GM23338 (cell line): ENCODE results near the gene EYS.

Experiments used
- CREB1 ChIP-seq: fragments of 250-450 bp; sonication (Bioruptor Pico); IDR thresholded peaks from 2 replicates; pipeline ENCODE4 v1.5.0; 2020; ENCODE audit warnings: low read depth, mild to moderate bottlenecking, moderate library complexity
- CTCF ChIP-seq, 2 experiments: fragments of 200-600 bp in 1 of 2; sonication (generic) in 1 of 2; conservative IDR thresholded peaks; 2 replicates each; pipeline versions ENCODE4 v1.5.1 to v1.6.1; 2016 to 2017; ENCODE audit warnings: antibody characterized with exemption in 2 of 2, low read depth in 2 of 2, mild to moderate bottlenecking in 2 of 2, moderate library complexity in 1 of 2
- EZH2 ChIP-seq: fragments of 200-600 bp; sonication (generic); IDR thresholded peaks from one replicate; pipeline ENCODE4 v1.8.0; 2017; ENCODE audit warnings: antibody characterized with exemption, mild to moderate bottlenecking, low read depth; ENCODE audit not compliant: unreplicated experiment
- EZH2phosphoT487 ChIP-seq: fragments of 200-600 bp; sonication (generic); IDR thresholded peaks from one replicate; pipeline ENCODE4 v1.8.1; 2018; ENCODE audit warnings: antibody characterized with exemption; ENCODE audit not compliant: unreplicated experiment
- JUNB ChIP-seq: IDR thresholded peaks from one replicate; pipeline ENCODE4 v1.6.1; 2016; ENCODE audit warnings: antibody characterized with exemption; ENCODE audit not compliant: unreplicated experiment
- NANOG ChIP-seq: IDR thresholded peaks from 2 replicates; pipeline ENCODE4 v1.6.1; 2016; ENCODE audit warnings: antibody characterized with exemption, borderline replicate concordance
- POLR2AphosphoS5 ChIP-seq: IDR thresholded peaks from 2 replicates; pipeline ENCODE4 v1.6.1; 2016; ENCODE audit warnings: antibody characterized with exemption, low read depth
- REST ChIP-seq: IDR thresholded peaks from one replicate; pipeline ENCODE4 v1.6.1; 2018; ENCODE audit warnings: antibody characterized with exemption; ENCODE audit not compliant: unreplicated experiment
- STAT1 ChIP-seq: IDR thresholded peaks from one replicate; pipeline ENCODE4 v1.6.1; 2016; ENCODE audit warnings: antibody characterized with exemption; ENCODE audit not compliant: unreplicated experiment
- ZNF114 ChIP-seq: fragments of 250-450 bp; sonication (Bioruptor Pico); IDR thresholded peaks from 2 replicates; pipeline ENCODE4 v1.5.0; 2020; ENCODE audit warnings: mild to moderate bottlenecking, moderate library complexity
- ZNF331 ChIP-seq: fragments of 250-450 bp; sonication (Bioruptor Pico); IDR thresholded peaks from 2 replicates; pipeline ENCODE4 v1.5.0; 2020; ENCODE audit warnings: low read depth, mild to moderate bottlenecking, moderate library complexity
- ZNF462 ChIP-seq: fragments of 250-450 bp; sonication (Bioruptor Pico); IDR thresholded peaks from 2 replicates; pipeline ENCODE4 v1.5.0; 2020; ENCODE audit warnings: mild to moderate bottlenecking, moderate library complexity
- TF ChIP-seq, protein P1 (sequence below): IDR thresholded peaks from 2 replicates; pipeline ENCODE4 v1.6.1; 2016; ENCODE audit warnings: antibody characterized with exemption

GRCh38 chr6:63774961-63775360 is 1932.1 kb downstream of the EYS start:
- no peak for TF ChIP-seq CTCF (conservative IDR thresholded peaks at IDR 0.05; ENCODE audit: low read depth in 2 of 2)
- TF ChIP-seq ZNF462 (CRISPR knock-in tag) = no peak
- TF ChIP-seq EZH2 = no peak
- no peak for TF ChIP-seq ZNF331
- no peak for TF ChIP-seq POLR2AphosphoS5
- TF ChIP-seq REST = no peak
- TF ChIP-seq EZH2phosphoT487 = no peak
- TF ChIP-seq CREB1 (CRISPR knock-in tag) = no peak
- TF ChIP-seq JUNB = no peak
- TF ChIP-seq STAT1 = no peak
- no peak for TF ChIP-seq NANOG
- TF ChIP-seq, protein P1, sequence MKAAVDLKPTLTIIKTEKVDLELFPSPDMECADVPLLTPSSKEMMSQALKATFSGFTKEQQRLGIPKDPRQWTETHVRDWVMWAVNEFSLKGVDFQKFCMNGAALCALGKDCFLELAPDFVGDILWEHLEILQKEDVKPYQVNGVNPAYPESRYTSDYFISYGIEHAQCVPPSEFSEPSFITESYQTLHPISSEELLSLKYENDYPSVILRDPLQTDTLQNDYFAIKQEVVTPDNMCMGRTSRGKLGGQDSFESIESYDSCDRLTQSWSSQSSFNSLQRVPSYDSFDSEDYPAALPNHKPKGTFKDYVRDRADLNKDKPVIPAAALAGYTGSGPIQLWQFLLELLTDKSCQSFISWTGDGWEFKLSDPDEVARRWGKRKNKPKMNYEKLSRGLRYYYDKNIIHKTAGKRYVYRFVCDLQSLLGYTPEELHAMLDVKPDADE = no peak
- TF ChIP-seq ZNF114 = no peak
